Ishikawa (cell line): ENCODE measurements around the gene FRMD7.

Experiments
- CEBPB ChIP-seq: IDR thresholded peaks from 2 replicates; pipeline ENCODE4 v1.6.1; 2012
- CREB1 ChIP-seq: IDR thresholded peaks from 2 replicates; pipeline ENCODE4 v1.6.1; 2012; ENCODE audit warnings: low read depth
- EGR1 ChIP-seq: IDR thresholded peaks from 2 replicates; pipeline ENCODE4 v1.6.1; 2012
- EP300 ChIP-seq: IDR thresholded peaks from 2 replicates; pipeline ENCODE4 v1.6.1; 2012; ENCODE audit warnings: borderline replicate concordance
- FOXM1 ChIP-seq: IDR thresholded peaks from 2 replicates; pipeline ENCODE4 v1.6.1; 2012; ENCODE audit warnings: low read depth, borderline replicate concordance
- MAX ChIP-seq: IDR thresholded peaks from 2 replicates; pipeline ENCODE4 v1.6.1; 2012
- NFIC ChIP-seq: IDR thresholded peaks from 2 replicates; pipeline ENCODE4 v1.6.1; 2012
- RAD21 ChIP-seq: IDR thresholded peaks from 2 replicates; pipeline ENCODE4 v1.6.1; 2012; ENCODE audit warnings: low read depth
- REST ChIP-seq: IDR thresholded peaks from 2 replicates; pipeline ENCODE4 v1.6.1; 2012; ENCODE audit warnings: low read depth, mild to moderate bottlenecking
- TAF1 ChIP-seq: IDR thresholded peaks from 2 replicates; pipeline ENCODE4 v1.6.1; 2012; ENCODE audit warnings: low read depth, mild to moderate bottlenecking
- TCF12 ChIP-seq: IDR thresholded peaks from 2 replicates; pipeline ENCODE4 v1.6.1; 2012; ENCODE audit warnings: low read depth
- TEAD4 ChIP-seq: IDR thresholded peaks from 2 replicates; pipeline ENCODE4 v1.6.1; 2012
- USF1 ChIP-seq: IDR thresholded peaks from 2 replicates; pipeline ENCODE4 v1.6.1; 2012
- YY1 ChIP-seq: IDR thresholded peaks from 2 replicates; pipeline ENCODE4 v1.6.1; 2012; ENCODE audit warnings: low read depth
- ZBTB7A ChIP-seq: IDR thresholded peaks from 2 replicates; pipeline ENCODE4 v1.6.1; 2012; ENCODE audit warnings: low read depth

The FRMD7 gene

GRCh38 chrX:132144061-132144460 is 16.2 kb upstream of the FRMD7 start:
- TF ChIP-seq RAD21 (no peak), CEBPB (no peak), FOXM1 (no peak), EGR1 (no peak), YY1 (no peak), NFIC (no peak), TAF1 (no peak), ZBTB7A (no peak), USF1 (no peak), TEAD4 (no peak), EP300 (no peak), REST (no peak), TCF12 (no peak), MAX (no peak), CREB1 (no peak)

- TF ChIP-seq EGR1 = no peak
- TF ChIP-seq CEBPB = no peak
- TF ChIP-seq RAD21 = no peak
- TF ChIP-seq TEAD4 = no peak
- TF ChIP-seq TCF12 = no peak
These were observed 1.9 kb downstream of the FRMD7 start for GRCh38 chrX:132125906-132126305.

GRCh38 chrX:132120913-132121312 is 6.9 kb downstream of the FRMD7 start:
- no peak for TF ChIP-seq CEBPB
- no peak for TF ChIP-seq CREB1
- no peak for TF ChIP-seq REST
- no peak for TF ChIP-seq FOXM1
- no peak for TF ChIP-seq NFIC
- no peak for TF ChIP-seq YY1
- no peak for TF ChIP-seq TEAD4
- TF ChIP-seq RAD21 = no peak
- no peak for TF ChIP-seq USF1
- no peak for TF ChIP-seq EGR1
- TF ChIP-seq EP300 = no peak
- TF ChIP-seq ZBTB7A = no peak
- TF ChIP-seq MAX = no peak
- TF ChIP-seq TCF12 = no peak
- no peak for TF ChIP-seq TAF1

- peak; percentile 69 for TF ChIP-seq TCF12
- TF ChIP-seq RAD21 = peak; percentile 19; the same call in 1 of the 2 replicates
- no peak for TF ChIP-seq ZBTB7A
- TF ChIP-seq YY1 = no peak
- TF ChIP-seq FOXM1 = no peak
- peak; percentile 44 for TF ChIP-seq NFIC
- peak; percentile 27; the same call in 1 of the 2 replicates for TF ChIP-seq EP300
- peak; percentile 52 for TF ChIP-seq TEAD4
- 0 out of 2 replicates have a peak, but pooled peaks have one; percentile 7 for TF ChIP-seq CEBPB
These were observed 7.9 kb downstream of the FRMD7 start for GRCh38 chrX:132119821-132120515.

GRCh38 chrX:132119283-132119682 is 8.5 kb downstream of the FRMD7 start:
- TF ChIP-seq CREB1 = no peak
- TF ChIP-seq CEBPB = no peak
- no peak for TF ChIP-seq RAD21

GRCh38 chrX:132118358-132118757 is 9.5 kb downstream of the FRMD7 start:
- TF ChIP-seq ZBTB7A = no peak
- no peak for TF ChIP-seq FOXM1
- TF ChIP-seq EP300 = no peak
- TF ChIP-seq TAF1 = no peak
- TF ChIP-seq YY1 = no peak
- TF ChIP-seq NFIC = no peak
- TF ChIP-seq EGR1 = no peak
- no peak for TF ChIP-seq CREB1
- no peak for TF ChIP-seq MAX
- TF ChIP-seq RAD21 = no peak
- TF ChIP-seq CEBPB = no peak
- no peak for TF ChIP-seq USF1
